MCF 10A (cell line): ENCODE measurements around the gene CTBP2. TPM values are rescaled to one million over a fixed set of nuclear protein-coding genes. Genes with fewer than 3 reads are reported as not detected.

Experiments used
- BruUV-seq: library from RNA; stranded (reverse); fragments of 400-500 nt; replicated peaks from 2 replicates; lab custom pipeline; 2021; lab: Mats Ljungman, UMichigan
- CTCF ChIA-PET: fragments of 300-600 bp; sonication (Branson Sonifier 250); formaldehyde crosslinking; extraction: SDS; loops from one replicate; lab custom pipeline; 2021; ENCODE audit warnings: antibody characterized with exemption, inconsistent platforms; lab: Yijun Ruan, JAX
- POLR2A ChIA-PET: fragments of 300-600, 350-650 bp; sonication (Branson Sonifier 250); formaldehyde crosslinking; extraction: SDS; loops from one replicate; lab custom pipeline; 2020; ENCODE audit warnings: antibody characterized with exemption, inconsistent platforms; lab: Yijun Ruan, JAX
- DNase-seq: peaks from one replicate; pipeline ENCODE4 v3.0.0-alpha.2; 2018; ENCODE audit not compliant: unreplicated experiment
- H3K27ac Mint-ChIP-seq: one replicate; pipeline ENCODE4 v1.8.0; 2022; ENCODE audit warnings: mild to moderate bottlenecking, low read depth, mixed read lengths; ENCODE audit not compliant: unreplicated experiment
- H3K27me3 Mint-ChIP-seq: one replicate; pipeline ENCODE4 v1.8.0; 2022; ENCODE audit warnings: mixed read lengths; ENCODE audit not compliant: insufficient read depth, unreplicated experiment
- H3K36me3 Mint-ChIP-seq: one replicate; pipeline ENCODE4 v1.8.0; 2022; ENCODE audit warnings: mild to moderate bottlenecking, moderate library complexity, mixed read lengths; ENCODE audit not compliant: insufficient read depth, unreplicated experiment
- H3K4me1 Mint-ChIP-seq: one replicate; pipeline ENCODE4 v1.8.0; 2022; ENCODE audit warnings: mixed read lengths; ENCODE audit not compliant: insufficient read depth, unreplicated experiment
- H3K4me3 Mint-ChIP-seq: one replicate; pipeline ENCODE4 v1.8.0; 2022; ENCODE audit warnings: mild to moderate bottlenecking, moderate library complexity, mixed read lengths; ENCODE audit not compliant: unreplicated experiment
- H3K9me3 Mint-ChIP-seq: one replicate; pipeline ENCODE4 v1.8.0; 2022; ENCODE audit warnings: mixed read lengths; ENCODE audit not compliant: unreplicated experiment
- CTCF ChIP-seq: fragments of 200-600 bp; IDR thresholded peaks from one replicate; pipeline ENCODE4 v1.8.0; 2022; ENCODE audit warnings: antibody characterized with exemption, mild to moderate bottlenecking; ENCODE audit not compliant: unreplicated experiment
- intact Hi-C: fragments of 100-400 bp; cut with micrococcal nuclease; formaldehyde crosslinking; loops from 2 replicates; pipeline ENCODE4 v1.14.1; 2022
- total RNA-seq: library from RNA; stranded (reverse); gene quantifications from 2 replicates; pipeline ENCODE4 v1.2.3, GENCODE V29; 2022

The CTBP2 gene
- total RNA-seq, 1 experiment from 2014 or later: 152 TPM

- peaks cover 8% of the 10 kb centered on the region for H3K4me1 Mint-ChIP-seq
- H3K9me3 Mint-ChIP-seq: no peaks in the 10 kb centered on the region
- no peaks in the 10 kb centered on the region for H3K27me3 Mint-ChIP-seq
- peak overlapping the region; percentile 82 for H3K4me3 Mint-ChIP-seq
- TF ChIP-seq CTCF: peak; percentile 58
- no peaks in the 10 kb centered on the region for H3K36me3 Mint-ChIP-seq
- H3K27ac Mint-ChIP-seq: peak overlapping the region; percentile 27
- BruUV-seq: no TSS peak
- ChIA-PET POLR2A (interaction anchor here (0.8 to 1.6 kb wide), 6 partner anchors 37 to 468 kb away, joined by 3 to 5 read pairs (median 3); no protein-coding TSS in a partner anchor), CTCF (interaction anchor here (0.6 to 1.0 kb wide), 3 partner anchors 37 to 1958 kb away, joined by 3 to 4 read pairs (median 4); no protein-coding TSS in a partner anchor)
- intact Hi-C loops: loop anchor here (1.0 to 2.0 kb wide), 4 partner anchors 182 to 540 kb away; no protein-coding TSS in a partner anchor
- peak; percentile 89 for DNase-seq
These were observed 718 bp upstream of the CTBP2 start for GRCh38 chr10:125160856-125161706.

- H3K27ac Mint-ChIP-seq: no peak overlapping the region
- H3K9me3 Mint-ChIP-seq: no peaks in the 10 kb centered on the region
- CTCF ChIA-PET: no interaction called here
- TSS peak; percentile 36 for BruUV-seq
- peaks cover 24% of the 10 kb centered on the region for H3K4me1 Mint-ChIP-seq
- no peak for DNase-seq
- peak overlapping the region; percentile 82 for H3K4me3 Mint-ChIP-seq
- no peak for TF ChIP-seq CTCF
- POLR2A ChIA-PET: no interaction called here
- no peaks in the 10 kb centered on the region for H3K27me3 Mint-ChIP-seq
- no peaks in the 10 kb centered on the region for H3K36me3 Mint-ChIP-seq
- intact Hi-C loops: loop anchor here (5.0 kb wide), 3 partner anchors 37 to 97 kb away; no protein-coding TSS in a partner anchor
These were observed 854 bp downstream of the CTBP2 start for GRCh38 chr10:125159486-125159931.

- CTCF ChIA-PET: interaction anchor here (0.6 kb wide), 1 partner anchor 13 kb away, joined by 3 read pairs; no protein-coding TSS in a partner anchor
- intact Hi-C loops: loop anchor here (5.0 kb wide), 3 partner anchors 37 to 97 kb away; no protein-coding TSS in a partner anchor
- peak overlapping the region; percentile 82 for H3K4me3 Mint-ChIP-seq
- H3K36me3 Mint-ChIP-seq: no peaks in the 10 kb centered on the region
- peak overlapping the region; percentile 92 for H3K27ac Mint-ChIP-seq
- no TSS peak for BruUV-seq
- H3K27me3 Mint-ChIP-seq: no peaks in the 10 kb centered on the region
- POLR2A ChIA-PET: interaction anchor here (0.7 to 7.8 kb wide), 14 partner anchors 10 to 740 kb away, joined by 3 to 165 read pairs (median 6); partner anchors contain the start of genes EDRF1 and OAT
- H3K4me1 Mint-ChIP-seq: peaks cover 31% of the 10 kb centered on the region
- H3K9me3 Mint-ChIP-seq: no peaks in the 10 kb centered on the region
- TF ChIP-seq CTCF: no peak
- peak; percentile 47 for DNase-seq
These were observed 1.5 kb downstream of the CTBP2 start for GRCh38 chr10:125158601-125159485.
